Prostate gland (tissue), 2 donors: Measurements from ENCODE around the gene ATG7. TPM values are rescaled to one million over a fixed set of nuclear protein-coding genes. Genes with fewer than 3 reads are reported as not detected.

Experiments used
- DNase-seq: peaks from one replicate; pipeline ENCODE4 v3.0.0-alpha.2; 2019; ENCODE audit warnings: low spot score
- H3K27ac ChIP-seq, 2 donors: fragments of 200-600 bp; sonication (generic); 2 replicates each; pipeline ENCODE4 v1.5.1; 2017 to 2019
- H3K27me3 ChIP-seq: fragments of 200-600 bp; sonication (generic); replicated peaks from 2 replicates; pipeline ENCODE4 v1.5.1; 2019; ENCODE audit not compliant: insufficient read depth
- H3K36me3 ChIP-seq, 2 donors: fragments of 200-600 bp; sonication (generic); 1 replicate in 1 of 2; 2 replicates in 1 of 2; pipeline versions ENCODE4 v1.5.1 to v1.8.1; 2017 to 2019
- H3K4me1 ChIP-seq: fragments of 200-600 bp; sonication (generic); replicated peaks from 2 replicates; pipeline ENCODE4 v1.5.1; 2019
- H3K4me3 ChIP-seq, 2 donors: fragments of 200-600 bp; sonication (generic); 2 replicates each; pipeline ENCODE4 v1.5.1; 2017 to 2019
- H3K9me3 ChIP-seq: fragments of 200-600 bp; sonication (generic); 2 replicates; pipeline ENCODE4 v1.5.1; 2017
- POLR2A ChIP-seq: fragments of 450-650 bp; IDR thresholded peaks from one replicate; pipeline ENCODE4 v1.6.1; 2016; ENCODE audit warnings: antibody characterized with exemption, mild to moderate bottlenecking
- POLR2AphosphoS5 ChIP-seq: sonication (generic); formaldehyde crosslinking; IDR thresholded peaks from one replicate; pipeline ENCODE4 v1.6.1; 2017; ENCODE audit warnings: antibody characterized with exemption
- WGBS: methylation state at CpG from one replicate; pipeline ENCODE4 v1.1.5; 2018; 5-methylcytosine and 5-hydroxymethylcytosine counted together
- intact Hi-C: fragments of 100-400 bp; cut with DNase I; formaldehyde crosslinking; loops from one replicate; pipeline ENCODE4 v1.14.2; 2022
- total RNA-seq, 2 donors: library from RNA; depleted of rRNA; stranded (reverse); fragments of >200 nt; gene quantifications; one replicate each; pipeline ENCODE4 v1.1.0, GENCODE V29; 2016
- TF ChIP-seq, protein P1 (sequence below), 4 experiments: fragments of 200-600 bp in 2 of 4; fragments of 450-650 bp in 2 of 4; sonication (generic) in 2 of 4; IDR thresholded peaks; 1 replicate in 3 of 4; 2 replicates in 1 of 4; pipeline ENCODE4 v1.5.1; 2016 to 2019; ENCODE audit warnings: antibody characterized with exemption in 4 of 4, mild to moderate bottlenecking in 2 of 4, moderate library complexity in 2 of 4

ATG7 gene
- total RNA-seq, 2 donors from 2014 or later: 25.2 to 66.5 TPM

GRCh38 chr3:11413071-11413470 lies 140.9 kb downstream of the ATG7 start:
- WGBS: 65% methylated on average over 4 of the region's 4 CpGs
- intact Hi-C loops: no loop called here
- no peak overlapping the region for H3K4me3 ChIP-seq
- no peaks in the 10 kb centered on the region for H3K27me3 ChIP-seq
- no peak for DNase-seq
- TF ChIP-seq, protein P1, sequence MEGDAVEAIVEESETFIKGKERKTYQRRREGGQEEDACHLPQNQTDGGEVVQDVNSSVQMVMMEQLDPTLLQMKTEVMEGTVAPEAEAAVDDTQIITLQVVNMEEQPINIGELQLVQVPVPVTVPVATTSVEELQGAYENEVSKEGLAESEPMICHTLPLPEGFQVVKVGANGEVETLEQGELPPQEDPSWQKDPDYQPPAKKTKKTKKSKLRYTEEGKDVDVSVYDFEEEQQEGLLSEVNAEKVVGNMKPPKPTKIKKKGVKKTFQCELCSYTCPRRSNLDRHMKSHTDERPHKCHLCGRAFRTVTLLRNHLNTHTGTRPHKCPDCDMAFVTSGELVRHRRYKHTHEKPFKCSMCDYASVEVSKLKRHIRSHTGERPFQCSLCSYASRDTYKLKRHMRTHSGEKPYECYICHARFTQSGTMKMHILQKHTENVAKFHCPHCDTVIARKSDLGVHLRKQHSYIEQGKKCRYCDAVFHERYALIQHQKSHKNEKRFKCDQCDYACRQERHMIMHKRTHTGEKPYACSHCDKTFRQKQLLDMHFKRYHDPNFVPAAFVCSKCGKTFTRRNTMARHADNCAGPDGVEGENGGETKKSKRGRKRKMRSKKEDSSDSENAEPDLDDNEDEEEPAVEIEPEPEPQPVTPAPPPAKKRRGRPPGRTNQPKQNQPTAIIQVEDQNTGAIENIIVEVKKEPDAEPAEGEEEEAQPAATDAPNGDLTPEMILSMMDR (IDR thresholded peaks at IDR 0.05): no peak
- TF ChIP-seq POLR2A (no peak), POLR2AphosphoS5 (no peak)
- no peaks in the 10 kb centered on the region for H3K9me3 ChIP-seq
- no peaks in the 10 kb centered on the region for H3K4me1 ChIP-seq
- H3K27ac ChIP-seq: no peak overlapping the region
- H3K36me3 ChIP-seq: no peaks in the 10 kb centered on the region

- Histone ChIP-seq H3K4me3 (no peak overlapping the region), H3K9me3 (no peaks in the 10 kb centered on the region), H3K27me3 (no peaks in the 10 kb centered on the region), H3K4me1 (no peaks in the 10 kb centered on the region), H3K27ac (no peak overlapping the region), H3K36me3 (no peaks in the 10 kb centered on the region)
- WGBS: 92% methylated on average over 1 of the region's 1 CpG
- TF ChIP-seq, protein P1 (IDR thresholded peaks at IDR 0.05): no peak
- TF ChIP-seq POLR2AphosphoS5: no peak
- no peak for TF ChIP-seq POLR2A
- DNase-seq: no peak
- intact Hi-C loops: no loop called here
Observed at GRCh38 chr3:11415099-11415498, 142.9 kb downstream of the ATG7 start.

DNA sequence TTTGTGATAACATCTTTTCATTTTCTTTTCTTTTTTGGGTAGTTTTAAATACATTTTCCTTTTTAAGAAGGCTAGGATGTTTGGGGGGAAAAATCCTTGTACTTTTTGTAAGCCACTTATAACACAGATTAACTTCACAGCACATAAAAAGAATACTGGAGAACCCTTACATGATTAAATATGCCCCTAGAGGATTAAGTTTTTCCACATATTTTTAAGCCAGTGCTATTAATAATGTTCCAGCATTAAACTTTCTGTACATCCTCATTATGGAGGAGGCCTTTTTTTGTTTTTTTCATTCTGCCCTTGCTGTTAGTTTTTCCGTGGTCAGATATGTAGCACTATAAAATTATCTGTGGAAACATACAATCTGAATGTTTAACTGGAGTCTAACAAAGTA lies 147.9 kb downstream of the ATG7 start:
- H3K4me1 ChIP-seq: no peaks in the 10 kb centered on the region
- no peaks in the 10 kb centered on the region for H3K27me3 ChIP-seq
- intact Hi-C loops: no loop called here
- 23% methylated on average over 1 of the region's 1 CpG for WGBS
- DNase-seq: no peak
- no peaks in the 10 kb centered on the region for H3K9me3 ChIP-seq
- no peak for TF ChIP-seq POLR2AphosphoS5
- TF ChIP-seq, protein P1 (IDR thresholded peaks at IDR 0.05): no peak
- no peak for TF ChIP-seq POLR2A
- no peaks in the 10 kb centered on the region for H3K36me3 ChIP-seq
- no peak overlapping the region for H3K27ac ChIP-seq
- H3K4me3 ChIP-seq: no peak overlapping the region

DNA sequence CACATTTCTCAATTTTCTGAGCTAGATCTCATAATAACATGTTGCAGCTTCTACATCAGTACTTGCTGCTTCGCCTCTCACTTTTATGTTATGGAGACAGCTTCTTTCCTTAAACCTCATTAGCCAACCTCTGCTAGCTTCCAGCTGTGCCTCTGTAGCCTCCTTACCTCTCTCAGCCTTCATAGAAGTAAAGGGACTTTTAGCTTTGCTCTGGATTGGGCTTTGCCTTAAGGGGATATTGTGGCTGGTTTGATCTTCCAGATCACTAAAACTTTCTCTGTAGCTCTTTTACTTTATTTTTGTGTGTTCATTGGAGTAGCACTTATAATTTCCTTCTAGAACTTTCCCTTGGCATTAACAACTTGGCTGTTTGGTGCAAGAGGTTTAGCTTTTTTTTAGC lies 150.1 kb downstream of the ATG7 start:
- no peaks in the 10 kb centered on the region for H3K9me3 ChIP-seq
- H3K36me3 ChIP-seq: no peaks in the 10 kb centered on the region
- DNase-seq: no peak
- H3K27me3 ChIP-seq: no peaks in the 10 kb centered on the region
- H3K4me3 ChIP-seq: no peak overlapping the region
- TF ChIP-seq POLR2A: no peak
- TF ChIP-seq, protein P1 (IDR thresholded peaks at IDR 0.05): no peak
- no peak for TF ChIP-seq POLR2AphosphoS5
- no peak overlapping the region for H3K27ac ChIP-seq
- WGBS: 92% methylated on average over 1 of the region's 1 CpG
- no peaks in the 10 kb centered on the region for H3K4me1 ChIP-seq
- intact Hi-C loops: no loop called here

DNA sequence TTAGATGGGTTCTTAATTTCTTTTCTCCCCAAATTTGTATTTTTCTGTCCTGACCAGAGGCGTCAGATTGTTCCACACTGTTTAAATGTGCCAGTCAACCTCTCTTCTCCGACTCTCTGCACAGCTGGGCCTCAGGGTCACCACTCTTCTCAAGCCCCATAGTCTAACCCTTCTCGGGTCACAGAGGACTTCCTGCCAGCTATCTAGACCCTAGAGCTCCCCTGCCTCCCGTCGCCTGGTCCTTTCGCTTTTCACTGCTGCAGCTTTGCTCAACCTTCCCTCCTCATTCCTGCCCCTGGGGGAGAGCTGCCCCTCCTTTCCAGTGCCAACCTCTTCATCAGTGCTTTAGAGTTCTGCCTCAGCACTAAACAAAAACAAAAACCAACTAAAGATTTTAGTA lies 151.7 kb downstream of the ATG7 start:
- WGBS: 91% methylated on average over 6 of the region's 6 CpGs
- no peak overlapping the region for H3K4me3 ChIP-seq

More for the DNA sequence above, 151.7 kb downstream of the ATG7 start:
- Histone ChIP-seq H3K27me3 (no peaks in the 10 kb centered on the region), H3K36me3 (no peaks in the 10 kb centered on the region), H3K27ac (no peak overlapping the region), H3K4me1 (no peaks in the 10 kb centered on the region), H3K9me3 (no peaks in the 10 kb centered on the region)
- intact Hi-C loops: no loop called here
- DNase-seq: no peak
- TF ChIP-seq, protein P1 (IDR thresholded peaks at IDR 0.05): no peak
- TF ChIP-seq POLR2A: no peak
- TF ChIP-seq POLR2AphosphoS5: no peak
